Retinal pigment epithelial cell (primary cell): ENCODE results near the gene GLIPR1L2.
A peak's percentile ranks its signal among the peaks of the same experiment; 100 is the strongest.

Experiments
- DNase-seq: peaks from one replicate; pipeline ENCODE4 v3.0.0-alpha.2; 2010; ENCODE audit warnings: low read depth
- H3K4me3 ChIP-seq: 2 replicates; pipeline ENCODE4 v1.5.1; 2011; ENCODE audit warnings: mild to moderate bottlenecking, low read length, control low read depth, moderate library complexity
- TF ChIP-seq, protein P1 (sequence below): conservative IDR thresholded peaks from 2 replicates; pipeline ENCODE4 v1.5.1; 2011; ENCODE audit warnings: low read depth, low read length, control low read depth, inconsistent platforms

Gene GLIPR1L2

DNA sequence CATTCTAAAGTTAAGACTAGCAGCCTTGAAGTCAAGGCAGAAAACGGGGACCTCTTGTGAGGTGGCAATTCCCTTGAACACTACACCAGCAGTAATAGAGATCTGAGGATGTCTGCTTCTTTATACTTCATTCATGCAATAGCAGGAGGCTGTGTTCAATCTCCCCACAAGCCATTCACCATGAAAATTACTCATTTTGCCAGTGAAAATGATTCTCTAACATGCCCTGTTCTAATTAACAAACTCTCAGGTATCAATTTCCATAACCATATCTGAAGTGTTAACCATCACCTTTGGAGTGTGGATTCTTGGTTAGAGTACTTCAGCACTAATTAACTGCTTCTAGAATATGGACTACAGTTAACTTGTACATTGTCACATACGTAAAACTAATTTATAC lies 86.2 kb downstream of the GLIPR1L2 start:
- TF ChIP-seq, protein P1, sequence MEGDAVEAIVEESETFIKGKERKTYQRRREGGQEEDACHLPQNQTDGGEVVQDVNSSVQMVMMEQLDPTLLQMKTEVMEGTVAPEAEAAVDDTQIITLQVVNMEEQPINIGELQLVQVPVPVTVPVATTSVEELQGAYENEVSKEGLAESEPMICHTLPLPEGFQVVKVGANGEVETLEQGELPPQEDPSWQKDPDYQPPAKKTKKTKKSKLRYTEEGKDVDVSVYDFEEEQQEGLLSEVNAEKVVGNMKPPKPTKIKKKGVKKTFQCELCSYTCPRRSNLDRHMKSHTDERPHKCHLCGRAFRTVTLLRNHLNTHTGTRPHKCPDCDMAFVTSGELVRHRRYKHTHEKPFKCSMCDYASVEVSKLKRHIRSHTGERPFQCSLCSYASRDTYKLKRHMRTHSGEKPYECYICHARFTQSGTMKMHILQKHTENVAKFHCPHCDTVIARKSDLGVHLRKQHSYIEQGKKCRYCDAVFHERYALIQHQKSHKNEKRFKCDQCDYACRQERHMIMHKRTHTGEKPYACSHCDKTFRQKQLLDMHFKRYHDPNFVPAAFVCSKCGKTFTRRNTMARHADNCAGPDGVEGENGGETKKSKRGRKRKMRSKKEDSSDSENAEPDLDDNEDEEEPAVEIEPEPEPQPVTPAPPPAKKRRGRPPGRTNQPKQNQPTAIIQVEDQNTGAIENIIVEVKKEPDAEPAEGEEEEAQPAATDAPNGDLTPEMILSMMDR: no peak
- no peak for DNase-seq
- no peak overlapping the region for H3K4me3 ChIP-seq

DNA sequence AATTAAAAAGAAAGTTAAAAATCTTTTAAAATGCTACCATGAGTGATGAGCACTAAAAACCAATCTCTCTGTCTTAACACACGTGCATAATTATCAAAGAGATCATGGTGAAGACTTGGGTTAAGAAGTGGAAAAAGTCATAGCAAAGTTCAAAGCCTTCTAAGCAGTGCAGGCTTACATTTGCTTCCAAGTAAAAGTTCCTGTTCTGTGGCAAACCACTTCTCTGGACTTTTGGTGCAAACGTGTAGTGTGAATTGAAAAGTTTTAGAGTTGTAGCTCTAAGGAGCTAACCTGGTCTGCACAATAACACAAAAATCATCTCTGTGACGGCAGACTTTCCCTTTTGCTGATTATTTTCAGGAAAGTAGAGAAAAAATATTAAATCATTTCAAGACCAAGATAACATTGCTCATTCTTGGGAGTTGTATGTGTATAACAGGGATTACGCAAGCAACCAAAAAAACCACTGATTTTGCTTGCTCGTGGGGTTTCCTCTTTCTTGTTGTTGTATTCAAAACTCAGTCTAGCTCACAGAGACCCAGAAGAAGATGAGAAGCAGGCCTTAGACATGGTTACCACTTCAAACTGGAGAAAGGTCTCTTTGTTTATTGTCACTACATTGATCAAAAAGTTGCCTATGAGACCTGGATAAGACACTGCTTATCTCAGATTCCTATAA lies 87.4 kb downstream of the GLIPR1L2 start:
- no peak overlapping the region for H3K4me3 ChIP-seq
- no peak for DNase-seq
- TF ChIP-seq, protein P1: no peak

DNA sequence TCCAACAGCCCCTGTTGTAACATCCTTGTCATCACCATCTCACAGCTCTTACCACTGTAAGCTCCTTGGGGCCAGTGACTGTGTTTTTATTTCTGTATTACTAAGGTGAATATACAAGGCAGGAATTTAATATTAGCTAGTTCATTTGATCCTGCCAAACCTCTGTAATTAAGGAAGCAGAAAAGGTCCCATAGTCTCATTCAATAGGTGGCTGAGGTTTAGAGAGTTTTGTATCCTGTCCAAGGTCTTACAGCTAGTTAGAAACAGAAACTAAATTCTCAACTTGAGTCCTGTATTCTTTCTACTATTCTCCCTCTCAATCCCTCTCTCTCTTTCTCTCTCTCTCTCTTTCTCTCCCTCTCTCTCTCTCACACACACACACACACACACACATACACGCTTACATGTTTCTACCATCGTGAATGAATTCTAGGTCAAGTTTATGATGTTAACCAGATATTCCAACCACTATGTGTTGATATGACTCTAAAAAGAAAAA lies 89.1 kb downstream of the GLIPR1L2 start:
- no peak for DNase-seq
- TF ChIP-seq, protein P1: no peak
- peak overlapping the region; percentile 23 for H3K4me3 ChIP-seq

DNA sequence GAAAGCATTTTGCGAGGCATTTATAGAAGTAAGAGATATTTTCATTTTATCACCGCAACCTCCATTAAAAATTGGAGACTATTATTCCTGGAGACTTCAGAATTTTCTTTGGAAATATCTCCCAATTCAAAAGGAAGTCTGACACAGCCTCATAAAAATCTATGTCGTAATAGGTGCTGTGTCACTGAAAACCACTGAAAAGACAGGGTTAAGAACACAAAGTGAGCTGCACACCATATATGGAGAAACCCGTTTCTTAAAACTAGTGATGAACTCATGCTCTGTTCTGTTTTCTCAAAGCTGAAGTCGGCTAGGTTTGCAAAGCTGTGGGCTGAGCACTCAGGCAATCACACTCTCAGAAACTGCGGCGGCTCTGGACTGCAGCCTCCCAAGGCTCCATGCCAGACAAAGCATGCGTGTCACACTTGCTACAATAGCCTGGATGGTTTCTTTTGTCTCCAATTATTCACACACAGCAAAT lies 89.6 kb downstream of the GLIPR1L2 start, which contains the start of gene GLIPR1:
TSS of gene GLIPR1 (plus strand) at position 287 of the 481 bp plus-strand sequence. CDS start at position 413, 126 bp downstream.
- peak within 1 kb of the TSS; percentile 23 for H3K4me3 ChIP-seq
- TF ChIP-seq, protein P1: no peak
- DNase-seq: peak; percentile 75

DNA sequence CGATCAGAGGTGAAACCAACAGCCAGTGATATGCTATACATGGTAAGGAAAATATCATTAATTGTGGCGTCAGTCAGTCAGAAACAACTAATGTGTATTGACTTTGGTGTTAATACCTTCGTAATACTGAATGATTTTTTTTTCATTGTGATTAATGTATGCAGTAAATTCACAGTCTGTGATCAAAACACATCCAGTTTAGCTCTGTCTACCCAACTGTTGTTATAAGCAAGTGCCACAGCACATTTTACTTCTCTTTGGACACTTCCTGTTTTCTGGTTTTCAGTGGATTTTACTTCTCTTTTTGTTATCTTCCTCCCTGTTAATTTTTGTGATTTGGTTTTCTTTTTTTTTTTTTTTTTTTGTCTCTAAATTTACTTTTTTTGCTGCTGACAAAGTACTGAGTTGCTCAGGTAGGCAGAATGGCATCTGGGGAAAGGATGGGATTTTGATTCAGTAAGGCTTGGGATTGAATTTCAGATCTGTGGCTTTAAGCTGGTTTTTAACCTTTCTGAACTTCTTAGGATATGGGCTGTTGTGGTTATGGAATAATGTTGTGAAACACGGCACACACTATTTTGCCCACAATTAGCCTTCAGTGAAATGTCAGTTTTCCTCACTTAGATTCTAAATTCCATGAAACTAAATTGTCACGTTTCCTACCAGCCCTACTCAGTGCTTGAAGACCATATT lies 90.3 kb downstream of the GLIPR1L2 start:
- TF ChIP-seq, protein P1: no peak
- DNase-seq: no peak
- peak overlapping the region; percentile 23 for H3K4me3 ChIP-seq

DNA sequence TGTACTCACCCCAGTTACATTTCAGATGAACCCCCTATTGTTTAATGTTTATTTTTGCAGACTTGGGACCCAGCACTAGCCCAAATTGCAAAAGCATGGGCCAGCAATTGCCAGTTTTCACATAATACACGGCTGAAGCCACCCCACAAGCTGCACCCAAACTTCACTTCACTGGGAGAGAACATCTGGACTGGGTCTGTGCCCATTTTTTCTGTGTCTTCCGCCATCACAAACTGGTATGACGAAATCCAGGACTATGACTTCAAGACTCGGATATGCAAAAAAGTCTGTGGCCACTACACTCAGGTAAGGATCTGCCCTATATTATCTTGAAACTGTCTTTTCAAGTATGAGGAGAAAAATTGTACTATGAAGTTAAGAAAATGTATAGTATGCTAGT lies 90.9 kb downstream of the GLIPR1L2 start:
- peak overlapping the region; percentile 23 for H3K4me3 ChIP-seq
- TF ChIP-seq, protein P1: no peak
- no peak for DNase-seq
